Suprapubic skin (tissue), 4 donors: Measurements from ENCODE around the gene FAM3B.

ENCODE experiments used
- EP300 ChIP-seq: sonication (generic); formaldehyde crosslinking; IDR thresholded peaks from one replicate; pipeline ENCODE4 v1.6.1; 2017; ENCODE audit warnings: antibody characterized with exemption
- POLR2A ChIP-seq, 2 donors: fragments of 450-650 bp; IDR thresholded peaks; one replicate each; pipeline ENCODE4 v1.6.1; 2017; ENCODE audit warnings: antibody characterized with exemption in 2 of 2, mild to moderate bottlenecking in 2 of 2, moderate library complexity in 2 of 2
- POLR2AphosphoS5 ChIP-seq, 3 donors: sonication (generic); formaldehyde crosslinking; IDR thresholded peaks; one replicate each; pipeline ENCODE4 v1.6.1; 2017; ENCODE audit warnings: antibody characterized with exemption in 3 of 3
- TF ChIP-seq, protein P1 (sequence below), 2 donors: fragments of 200-600 bp in 1 of 2; fragments of 450-650 bp in 1 of 2; sonication (generic) in 1 of 2; IDR thresholded peaks; one replicate each; pipeline ENCODE4 v1.5.1; 2016 to 2019; ENCODE audit warnings: antibody characterized with exemption in 2 of 2, mild to moderate bottlenecking in 1 of 2, moderate library complexity in 1 of 2

DNA sequence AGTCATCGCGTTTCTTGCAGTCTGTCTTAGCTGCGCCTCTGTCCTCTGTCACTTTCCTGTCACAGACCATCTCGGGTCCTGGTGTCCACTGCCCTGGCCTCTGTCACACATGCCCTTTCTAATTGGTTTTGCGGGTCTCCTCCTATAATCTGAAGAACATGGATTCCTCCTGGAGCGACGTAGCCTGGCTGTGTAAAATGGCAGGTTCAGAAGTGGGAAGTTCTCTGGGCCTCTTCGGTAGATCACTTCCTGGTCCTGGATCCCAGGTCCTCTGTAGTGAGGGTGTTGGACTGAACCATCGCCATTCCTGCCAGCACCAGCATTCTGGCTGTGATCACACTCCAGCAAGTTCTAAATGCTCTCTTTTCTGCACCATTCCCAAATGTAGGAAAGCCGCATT, 857 bp downstream of the FAM3B start:
- TF ChIP-seq POLR2A (IDR thresholded peaks at IDR 0.05) (no peak), EP300 (no peak), POLR2AphosphoS5 (IDR thresholded peaks at IDR 0.05) (no peak)
- TF ChIP-seq, protein P1, sequence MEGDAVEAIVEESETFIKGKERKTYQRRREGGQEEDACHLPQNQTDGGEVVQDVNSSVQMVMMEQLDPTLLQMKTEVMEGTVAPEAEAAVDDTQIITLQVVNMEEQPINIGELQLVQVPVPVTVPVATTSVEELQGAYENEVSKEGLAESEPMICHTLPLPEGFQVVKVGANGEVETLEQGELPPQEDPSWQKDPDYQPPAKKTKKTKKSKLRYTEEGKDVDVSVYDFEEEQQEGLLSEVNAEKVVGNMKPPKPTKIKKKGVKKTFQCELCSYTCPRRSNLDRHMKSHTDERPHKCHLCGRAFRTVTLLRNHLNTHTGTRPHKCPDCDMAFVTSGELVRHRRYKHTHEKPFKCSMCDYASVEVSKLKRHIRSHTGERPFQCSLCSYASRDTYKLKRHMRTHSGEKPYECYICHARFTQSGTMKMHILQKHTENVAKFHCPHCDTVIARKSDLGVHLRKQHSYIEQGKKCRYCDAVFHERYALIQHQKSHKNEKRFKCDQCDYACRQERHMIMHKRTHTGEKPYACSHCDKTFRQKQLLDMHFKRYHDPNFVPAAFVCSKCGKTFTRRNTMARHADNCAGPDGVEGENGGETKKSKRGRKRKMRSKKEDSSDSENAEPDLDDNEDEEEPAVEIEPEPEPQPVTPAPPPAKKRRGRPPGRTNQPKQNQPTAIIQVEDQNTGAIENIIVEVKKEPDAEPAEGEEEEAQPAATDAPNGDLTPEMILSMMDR (IDR thresholded peaks at IDR 0.05): no peak
